ENCODE results near the gene KIAA1143. TPM values are rescaled to one million over a fixed set of nuclear protein-coding genes. Genes with fewer than 3 reads are reported as not detected.
A peak's percentile ranks its signal among the peaks of the same experiment; 100 is the strongest.

The KIAA1143 gene
- total and polyA plus RNA-seq, 9 of the 15 experiments (the other 6 are each of a cell fraction or from before 2014, with no cell fraction given): 25.6 to 72.0 (median 42.2) TPM

DNA sequence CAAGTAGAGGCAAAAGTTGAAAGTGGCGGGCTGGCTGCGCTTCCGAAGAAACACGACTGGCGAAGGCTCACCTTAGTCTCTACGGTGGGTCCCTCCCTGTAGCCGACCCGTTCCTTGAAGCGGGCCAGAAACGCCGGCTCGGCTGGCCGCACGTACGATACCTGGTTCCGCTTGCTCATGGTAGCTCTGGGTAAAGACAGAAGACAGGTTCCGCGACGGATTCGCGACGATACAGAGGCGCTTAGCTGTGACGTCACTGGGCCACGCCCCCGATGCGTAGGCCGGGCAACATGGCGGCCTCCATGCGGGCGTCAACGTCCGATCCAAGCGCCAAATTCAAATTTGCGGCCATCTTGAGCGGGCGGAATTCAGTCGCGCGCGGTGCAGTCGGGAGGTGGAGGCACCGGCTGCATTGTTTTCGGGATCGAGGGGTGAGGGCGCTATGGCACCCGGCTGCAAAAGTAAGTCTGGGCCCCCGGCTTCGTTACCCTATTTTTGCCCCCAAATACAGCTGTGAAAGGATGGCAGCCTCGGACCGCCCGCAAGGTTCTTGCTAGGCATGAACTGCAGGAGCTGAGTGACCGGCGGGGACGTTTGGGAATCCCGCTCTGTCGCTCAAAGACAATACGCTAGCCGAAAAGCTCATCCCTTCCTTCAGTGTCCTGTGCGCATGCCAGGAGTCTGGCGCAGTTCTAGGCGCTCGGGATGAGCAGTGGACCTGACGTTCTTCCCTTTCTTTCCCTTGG is at the start of gene KIAA1143, which contains the start of gene KIF15 (continued):
- TF ChIP-seq NR2C1 (IDR thresholded peaks at IDR 0.05): peak; percentile 84
- TF ChIP-seq NR2C1 (tag; IDR thresholded peaks at IDR 0.05): peak; percentile 86
- TF ChIP-seq POLR3A (IDR thresholded peaks at IDR 0.05; ENCODE audit: borderline replicate concordance, extremely low read depth, insufficient read depth, insufficient read length): no peak
- peak; percentile 70; the same call in 1 of the 2 replicates for TF ChIP-seq RFX5 (IDR thresholded peaks at IDR 0.05; ENCODE audit: low read depth, low read length)
- TF ChIP-seq, protein P1, sequence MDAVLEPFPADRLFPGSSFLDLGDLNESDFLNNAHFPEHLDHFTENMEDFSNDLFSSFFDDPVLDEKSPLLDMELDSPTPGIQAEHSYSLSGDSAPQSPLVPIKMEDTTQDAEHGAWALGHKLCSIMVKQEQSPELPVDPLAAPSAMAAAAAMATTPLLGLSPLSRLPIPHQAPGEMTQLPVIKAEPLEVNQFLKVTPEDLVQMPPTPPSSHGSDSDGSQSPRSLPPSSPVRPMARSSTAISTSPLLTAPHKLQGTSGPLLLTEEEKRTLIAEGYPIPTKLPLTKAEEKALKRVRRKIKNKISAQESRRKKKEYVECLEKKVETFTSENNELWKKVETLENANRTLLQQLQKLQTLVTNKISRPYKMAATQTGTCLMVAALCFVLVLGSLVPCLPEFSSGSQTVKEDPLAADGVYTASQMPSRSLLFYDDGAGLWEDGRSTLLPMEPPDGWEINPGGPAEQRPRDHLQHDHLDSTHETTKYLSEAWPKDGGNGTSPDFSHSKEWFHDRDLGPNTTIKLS (IDR thresholded peaks at IDR 0.05; ENCODE audit: borderline replicate concordance, low read depth): peak; percentile 80
- TF ChIP-seq ZBTB1 (CRISPR knock-in tag; IDR thresholded peaks at IDR 0.05; ENCODE audit: borderline replicate concordance, low read depth): peak; percentile 67; the same call in 1 of the 2 replicates
- TF ChIP-seq PRPF4 (IDR thresholded peaks at IDR 0.05; ENCODE audit: insufficient read depth, low read depth, low read length, poor library complexity, severe bottlenecking): no peak
- no peak for TF ChIP-seq MCM3 (IDR thresholded peaks at IDR 0.05)
- no peak for TF ChIP-seq MCM2 (IDR thresholded peaks at IDR 0.05; ENCODE audit: low read depth)
- TF ChIP-seq NEUROD1 (IDR thresholded peaks at IDR 0.05; ENCODE audit: borderline replicate concordance, low read depth, low read length, partially characterized antibody): peak; percentile 85

Measured in K562 (cell line).